ENCODE results near the gene EFNA1. TPM values are rescaled to one million over a fixed set of nuclear protein-coding genes. Genes with fewer than 3 reads are reported as not detected.
A peak's percentile ranks its signal among the peaks of the same experiment; 100 is the strongest.

EFNA1 gene
- total RNA-seq, 1 experiment from 2014 or later = 6.5 TPM

GRCh38 chr1:155173478-155174323, 46.0 kb downstream of the EFNA1 start, which contains the start of gene TRIM46 (continued):
- TF ChIP-seq ELF4 (CRISPR knock-in tag; IDR thresholded peaks at IDR 0.05; ENCODE audit: low read depth) = no peak
- TF ChIP-seq TP53 (CRISPR knock-in tag; IDR thresholded peaks at IDR 0.05) = no peak
- no peak for TF ChIP-seq ZNF263 (CRISPR knock-in tag; IDR thresholded peaks at IDR 0.05; ENCODE audit: low read depth)
- no peak for TF ChIP-seq SMAD4 (CRISPR knock-in tag; IDR thresholded peaks at IDR 0.05)
- TF ChIP-seq, protein P1, sequence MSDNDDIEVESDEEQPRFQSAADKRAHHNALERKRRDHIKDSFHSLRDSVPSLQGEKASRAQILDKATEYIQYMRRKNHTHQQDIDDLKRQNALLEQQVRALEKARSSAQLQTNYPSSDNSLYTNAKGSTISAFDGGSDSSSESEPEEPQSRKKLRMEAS (CRISPR knock-in tag; IDR thresholded peaks at IDR 0.05) = peak; percentile 58; the same call in 1 of the 2 replicates
- TF ChIP-seq JAZF1 (CRISPR knock-in tag; IDR thresholded peaks at IDR 0.05) = no peak
- TF ChIP-seq CTCF (IDR thresholded peaks at IDR 0.05) = no peak
- no peak for TF ChIP-seq ESRRA (CRISPR knock-in tag; IDR thresholded peaks at IDR 0.05; ENCODE audit: borderline replicate concordance)
- TF ChIP-seq MYBL2 (CRISPR knock-in tag; IDR thresholded peaks at IDR 0.05) = no peak; the same call in 1 of the 2 replicates
- TF ChIP-seq ZNF281 (CRISPR knock-in tag; IDR thresholded peaks at IDR 0.05) = no peak
- no peak for TF ChIP-seq PRRX2 (CRISPR knock-in tag; IDR thresholded peaks at IDR 0.05)
- no peak; the same call in 1 of the 2 replicates for TF ChIP-seq SP1 (CRISPR knock-in tag; conservative IDR thresholded peaks at IDR 0.05)
- no peak for TF ChIP-seq ATF2 (CRISPR knock-in tag; IDR thresholded peaks at IDR 0.05; ENCODE audit: borderline replicate concordance, low read depth)
- peak; percentile 50 for TF ChIP-seq ZNF423 (CRISPR knock-in tag; IDR thresholded peaks at IDR 0.05)
- 0 out of 2 replicates have a peak, but pooled peaks have one; percentile 30 for TF ChIP-seq FOXK1 (CRISPR knock-in tag; IDR thresholded peaks at IDR 0.05)
- TF ChIP-seq, protein P2, sequence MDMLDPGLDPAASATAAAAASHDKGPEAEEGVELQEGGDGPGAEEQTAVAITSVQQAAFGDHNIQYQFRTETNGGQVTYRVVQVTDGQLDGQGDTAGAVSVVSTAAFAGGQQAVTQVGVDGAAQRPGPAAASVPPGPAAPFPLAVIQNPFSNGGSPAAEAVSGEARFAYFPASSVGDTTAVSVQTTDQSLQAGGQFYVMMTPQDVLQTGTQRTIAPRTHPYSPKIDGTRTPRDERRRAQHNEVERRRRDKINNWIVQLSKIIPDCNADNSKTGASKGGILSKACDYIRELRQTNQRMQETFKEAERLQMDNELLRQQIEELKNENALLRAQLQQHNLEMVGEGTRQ (CRISPR knock-in tag; IDR thresholded peaks at IDR 0.05) = peak; percentile 72
- TF ChIP-seq ZBTB21 (CRISPR knock-in tag; IDR thresholded peaks at IDR 0.05; ENCODE audit: borderline replicate concordance) = no peak
- no peak for TF ChIP-seq GTF2I (CRISPR knock-in tag; conservative IDR thresholded peaks at IDR 0.05)
- TF ChIP-seq FOXP4 (CRISPR knock-in tag; IDR thresholded peaks at IDR 0.05) = no peak
- TF ChIP-seq ZNF512 (CRISPR knock-in tag; IDR thresholded peaks at IDR 0.05; ENCODE audit: borderline replicate concordance) = no peak
- no peak for TF ChIP-seq ZNF396 (CRISPR knock-in tag; IDR thresholded peaks at IDR 0.05; ENCODE audit: borderline replicate concordance)
- peak; percentile 84 for TF ChIP-seq ZNF232 (CRISPR knock-in tag; IDR thresholded peaks at IDR 0.05)
- 0 out of 2 replicates have a peak, but pooled peaks have one; percentile 5 for TF ChIP-seq ETV6 (CRISPR knock-in tag; IDR thresholded peaks at IDR 0.05)
- TF ChIP-seq JUN (CRISPR knock-in tag; IDR thresholded peaks at IDR 0.05) = no peak
- TF ChIP-seq ZBTB43 (CRISPR knock-in tag; IDR thresholded peaks at IDR 0.05) = peak; percentile 48; the same call in 1 of the 2 replicates

All from WTC11 (cell line).